DOHH2 (cell line): ENCODE results near the gene FBXO10.

Source experiments
- H3F3A ChIP-seq: fragments of 200-600 bp; sonication (generic), shearing (Covaris generic); 2 replicates; pipeline ENCODE4 v1.6.0; 2016; ENCODE audit warnings: antibody characterized with exemption, mild to moderate bottlenecking; ENCODE audit not compliant: control insufficient read depth, insufficient read depth
- H3K27ac ChIP-seq: fragments of 200-600 bp; sonication (generic); 2 replicates; pipeline ENCODE4 v1.5.1; 2014; ENCODE audit warnings: low read depth, mild to moderate bottlenecking, low read length, moderate library complexity
- H3K27me3 ChIP-seq: fragments of 200-600 bp; sonication (generic); 2 replicates; pipeline ENCODE4 v1.6.1; 2014; ENCODE audit warnings: mild to moderate bottlenecking, low read length, mixed read lengths; ENCODE audit not compliant: control insufficient read depth
- H3K36me3 ChIP-seq: fragments of 200-600 bp; sonication (generic); 2 replicates; pipeline ENCODE4 v1.6.1; 2014; ENCODE audit warnings: mild to moderate bottlenecking, low read length, moderate library complexity, mixed read lengths; ENCODE audit not compliant: control insufficient read depth
- H3K4me1 ChIP-seq: fragments of 200-600 bp; sonication (generic); 2 replicates; pipeline ENCODE4 v1.6.1; 2014; ENCODE audit warnings: mild to moderate bottlenecking, low read length, mixed read lengths; ENCODE audit not compliant: control insufficient read depth
- H3K4me2 ChIP-seq: fragments of 200-600 bp; sonication (generic); 2 replicates; pipeline ENCODE4 v1.6.0; 2014; ENCODE audit warnings: mild to moderate bottlenecking, low read length, moderate library complexity
- H3K4me3 ChIP-seq: fragments of 200-600 bp; sonication (generic); 2 replicates; pipeline ENCODE4 v1.5.1; 2014; ENCODE audit warnings: mild to moderate bottlenecking, low read length, mixed read lengths
- H3K79me2 ChIP-seq: fragments of 200-600 bp; sonication (generic); 2 replicates; pipeline ENCODE4 v1.6.1; 2014; ENCODE audit warnings: mild to moderate bottlenecking, low read length, mixed read lengths; ENCODE audit not compliant: control insufficient read depth
- H3K9me2 ChIP-seq: fragments of 200-600 bp; sonication (generic); replicated peaks from 2 replicates; pipeline ENCODE4 v1.6.1; 2014; ENCODE audit warnings: mild to moderate bottlenecking, low read length, mixed read lengths; ENCODE audit not compliant: control insufficient read depth
- H3K9me3 ChIP-seq: fragments of 200-600 bp; sonication (generic); 2 replicates; pipeline ENCODE4 v1.6.1; 2014; ENCODE audit warnings: antibody characterized with exemption, low read length, mixed read lengths; ENCODE audit not compliant: control insufficient read depth, insufficient read depth
- H4K20me1 ChIP-seq: fragments of 200-600 bp; sonication (generic); 2 replicates; pipeline ENCODE4 v1.6.0; 2014; ENCODE audit warnings: low read depth, mild to moderate bottlenecking, antibody characterized with exemption, low read length, moderate library complexity; ENCODE audit not compliant: control insufficient read depth, insufficient read depth
- EZH2phosphoT487 ChIP-seq: fragments of 200-600 bp; sonication (generic); IDR thresholded peaks from 2 replicates; pipeline ENCODE4 v1.6.1; 2017; ENCODE audit warnings: borderline replicate concordance, mild to moderate bottlenecking, antibody characterized with exemption, low read length, moderate library complexity, mixed read lengths
- TF ChIP-seq, protein P1 (sequence below): fragments of 200-600 bp; sonication (generic); IDR thresholded peaks from one replicate; pipeline ENCODE4 v1.5.1; 2014; ENCODE audit warnings: antibody characterized with exemption, mild to moderate bottlenecking, low read depth, low read length; ENCODE audit not compliant: poor library complexity, severe bottlenecking

FBXO10 gene

DNA sequence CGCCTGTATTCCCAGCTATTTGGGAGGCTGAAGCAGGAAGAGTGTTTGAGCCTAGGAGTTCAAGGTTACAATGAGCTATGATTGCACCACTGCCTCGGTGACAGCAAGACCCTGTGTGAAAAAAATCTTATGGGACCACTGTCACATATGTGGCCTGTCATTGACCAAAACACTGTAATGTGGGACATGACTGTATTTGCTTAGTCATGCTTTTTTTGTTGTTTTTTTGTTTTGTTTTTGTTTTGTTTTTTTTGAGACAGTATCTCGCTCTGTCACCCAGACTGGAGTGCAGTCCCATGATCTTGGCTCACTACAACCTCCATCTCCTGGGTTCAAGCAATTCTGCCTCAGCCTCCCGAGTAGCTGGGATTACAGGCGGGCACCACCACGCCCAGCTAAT is 76.9 kb downstream of the FBXO10 start:
- Histone ChIP-seq H3K9me2 (no peaks in the 10 kb centered on the region), H3F3A (no peaks in the 10 kb centered on the region), H3K4me1 (no peaks in the 10 kb centered on the region), H3K4me2 (no peak overlapping the region), H3K4me3 (no peak overlapping the region), H3K36me3 (peaks cover 94% of the 10 kb centered on the region), H3K79me2 (0 out of 2 replicates have a peak, but pooled peaks cover 3% of the 10 kb centered on the region), H3K27ac (no peak overlapping the region), H3K9me3 (no peaks in the 10 kb centered on the region), H3K27me3 (no peaks in the 10 kb centered on the region), H4K20me1 (0 out of 2 replicates have a peak, but pooled peaks cover 4% of the 10 kb centered on the region)
- TF ChIP-seq, protein P1, sequence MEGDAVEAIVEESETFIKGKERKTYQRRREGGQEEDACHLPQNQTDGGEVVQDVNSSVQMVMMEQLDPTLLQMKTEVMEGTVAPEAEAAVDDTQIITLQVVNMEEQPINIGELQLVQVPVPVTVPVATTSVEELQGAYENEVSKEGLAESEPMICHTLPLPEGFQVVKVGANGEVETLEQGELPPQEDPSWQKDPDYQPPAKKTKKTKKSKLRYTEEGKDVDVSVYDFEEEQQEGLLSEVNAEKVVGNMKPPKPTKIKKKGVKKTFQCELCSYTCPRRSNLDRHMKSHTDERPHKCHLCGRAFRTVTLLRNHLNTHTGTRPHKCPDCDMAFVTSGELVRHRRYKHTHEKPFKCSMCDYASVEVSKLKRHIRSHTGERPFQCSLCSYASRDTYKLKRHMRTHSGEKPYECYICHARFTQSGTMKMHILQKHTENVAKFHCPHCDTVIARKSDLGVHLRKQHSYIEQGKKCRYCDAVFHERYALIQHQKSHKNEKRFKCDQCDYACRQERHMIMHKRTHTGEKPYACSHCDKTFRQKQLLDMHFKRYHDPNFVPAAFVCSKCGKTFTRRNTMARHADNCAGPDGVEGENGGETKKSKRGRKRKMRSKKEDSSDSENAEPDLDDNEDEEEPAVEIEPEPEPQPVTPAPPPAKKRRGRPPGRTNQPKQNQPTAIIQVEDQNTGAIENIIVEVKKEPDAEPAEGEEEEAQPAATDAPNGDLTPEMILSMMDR: no peak

DNA sequence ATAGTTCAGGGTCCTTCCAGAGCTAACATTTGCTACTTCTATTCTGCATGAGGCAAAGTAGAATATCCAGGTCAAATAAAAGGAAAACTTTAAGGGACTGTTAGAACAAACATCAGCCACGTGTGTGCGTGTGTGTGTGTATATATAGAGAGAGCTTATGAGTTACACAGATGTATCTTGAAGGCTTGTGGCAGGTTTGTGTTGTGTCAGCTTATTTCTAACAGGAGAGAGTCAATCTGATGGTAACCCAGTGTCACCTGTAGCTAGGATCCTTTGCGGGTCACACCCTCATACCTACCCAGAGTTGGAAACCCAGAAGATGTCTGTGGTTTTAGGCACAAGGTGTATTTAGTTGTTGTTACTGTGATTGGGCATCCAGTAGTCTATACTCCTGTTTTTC is 77.7 kb downstream of the FBXO10 start:
- Histone ChIP-seq H3K36me3 (peaks cover 94% of the 10 kb centered on the region), H4K20me1 (0 out of 2 replicates have a peak, but pooled peaks cover 4% of the 10 kb centered on the region), H3K27ac (no peak overlapping the region), H3F3A (no peaks in the 10 kb centered on the region), H3K9me2 (no peaks in the 10 kb centered on the region), H3K4me1 (no peaks in the 10 kb centered on the region), H3K4me3 (no peak overlapping the region), H3K9me3 (no peaks in the 10 kb centered on the region), H3K79me2 (0 out of 2 replicates have a peak, but pooled peaks cover 3% of the 10 kb centered on the region), H3K4me2 (no peak overlapping the region), H3K27me3 (no peaks in the 10 kb centered on the region)
- no peak for TF ChIP-seq EZH2phosphoT487
- TF ChIP-seq, protein P1: no peak

DNA sequence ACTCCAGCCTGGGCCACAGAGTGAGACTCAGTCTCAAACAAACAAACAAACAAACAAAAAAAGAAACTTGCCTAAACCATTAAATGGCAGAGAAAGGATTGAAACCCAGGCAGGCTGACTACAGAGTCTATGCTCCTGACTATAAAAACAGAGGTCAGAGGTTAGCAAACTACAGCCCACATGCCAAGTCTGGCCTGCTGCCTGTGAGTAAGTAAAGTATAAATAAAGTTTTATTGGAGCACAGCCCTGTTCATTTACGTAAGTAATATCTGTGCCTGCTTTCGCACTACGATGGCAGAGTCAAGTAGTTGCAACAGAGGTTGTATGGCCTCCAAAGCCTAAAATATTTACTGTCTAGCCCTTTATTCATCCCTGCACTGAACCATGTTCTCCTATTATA is 78.9 kb downstream of the FBXO10 start:
- Histone ChIP-seq H3K4me1 (no peaks in the 10 kb centered on the region), H3F3A (no peaks in the 10 kb centered on the region), H3K79me2 (0 out of 2 replicates have a peak, but pooled peaks cover 8% of the 10 kb centered on the region), H3K9me2 (no peaks in the 10 kb centered on the region), H3K36me3 (peaks cover 94% of the 10 kb centered on the region), H3K27me3 (no peaks in the 10 kb centered on the region), H3K4me2 (no peak overlapping the region), H3K9me3 (no peaks in the 10 kb centered on the region), H3K4me3 (no peak overlapping the region), H4K20me1 (0 out of 2 replicates have a peak, but pooled peaks cover 4% of the 10 kb centered on the region), H3K27ac (no peak overlapping the region)
- TF ChIP-seq, protein P1: no peak
- no peak for TF ChIP-seq EZH2phosphoT487
